Thyroid gland (tissue), 4 donors: ENCODE results near the gene ID2. TPM values are rescaled to one million over a fixed set of nuclear protein-coding genes. Genes with fewer than 3 reads are reported as not detected.

ENCODE experiments used
- DNase-seq, 2 donors: peaks; one replicate each; pipeline ENCODE4 v3.0.0-alpha.2; 2019
- H3K27ac ChIP-seq, 3 donors: fragments of 200-600 bp; sonication (generic); 1 replicate in 2 of 3; 2 replicates in 1 of 3; pipeline ENCODE4 v1.5.1; 2016 to 2019; ENCODE audit warnings: mild to moderate bottlenecking in 1 of 3, moderate library complexity in 1 of 3
- H3K27me3 ChIP-seq: fragments of 200-600 bp; sonication (generic); one replicate; pipeline ENCODE4 v1.5.1; 2019
- H3K36me3 ChIP-seq, 2 donors: fragments of 200-600 bp; sonication (generic); one replicate each; pipeline ENCODE4 v1.5.1; 2016 to 2019
- H3K4me1 ChIP-seq, 2 donors: fragments of 200-600 bp; sonication (generic); one replicate each; pipeline ENCODE4 v1.5.1; 2017 to 2019
- H3K4me3 ChIP-seq, 3 donors: fragments of 200-600 bp; sonication (generic); replicated peaks in 1 of 3; 1 replicate in 2 of 3; 2 replicates in 1 of 3; pipeline ENCODE4 v1.5.1; 2016; ENCODE audit warnings: mild to moderate bottlenecking in 1 of 3
- H3K9me3 ChIP-seq: fragments of 200-600 bp; sonication (generic); one replicate; pipeline ENCODE4 v1.5.1; 2017
- CTCF ChIP-seq, 6 experiments: fragments of 200-600 bp in 3 of 6; fragments of 450-650 bp in 3 of 6; sonication (generic) in 3 of 6; IDR thresholded peaks; one replicate each; pipeline ENCODE4 v1.5.1; 2016 to 2019; ENCODE audit warnings: antibody characterized with exemption in 6 of 6, mild to moderate bottlenecking in 2 of 6, inconsistent platforms in 1 of 6, moderate library complexity in 1 of 6
- POLR2A ChIP-seq, 2 donors: fragments of 450-650 bp; IDR thresholded peaks; one replicate each; pipeline ENCODE4 v1.6.1; 2017; ENCODE audit warnings: antibody characterized with exemption in 2 of 2, mild to moderate bottlenecking in 2 of 2, moderate library complexity in 1 of 2
- WGBS, 2 donors: methylation state at CpG; one replicate each; pipeline ENCODE4 v1.1.5; 2017; 5-methylcytosine and 5-hydroxymethylcytosine counted together
- intact Hi-C: fragments of 100-400 bp; cut with DNase I; formaldehyde crosslinking; loops from one replicate; pipeline ENCODE4 v1.15.1; 2023
- total RNA-seq, 4 donors: library from RNA; depleted of rRNA; stranded (reverse); fragments of >200 nt; gene quantifications; one replicate each; pipeline ENCODE4 v1.2.3, GENCODE V29; 2016

Gene ID2
- total RNA-seq, 4 donors from 2014 or later = 226 to 298 (median 247) TPM

- Histone ChIP-seq H3K27ac (no peak overlapping the region), H3K4me1 (no peaks in the 10 kb centered on the region), H3K9me3 (no peaks in the 10 kb centered on the region), H3K27me3 (no peaks in the 10 kb centered on the region), H3K4me3 (no peak overlapping the region), H3K36me3 (no peaks in the 10 kb centered on the region)
- WGBS, 2 donors = 92 to 94% methylated on average over 5 of the region's 5 CpGs
- no peak for DNase-seq
- TF ChIP-seq POLR2A (IDR thresholded peaks at IDR 0.05) = no peak
- no peak for TF ChIP-seq CTCF (IDR thresholded peaks at IDR 0.05)
- intact Hi-C loops = no loop called here
These were observed 15.3 kb upstream of the ID2 start for GRCh38 chr2:8666581-8666980.

GRCh38 chr2:8667896-8668512 is 13.9 kb upstream of the ID2 start:
- Histone ChIP-seq H3K27me3 (no peaks in the 10 kb centered on the region), H3K9me3 (no peaks in the 10 kb centered on the region), H3K36me3 (no peaks in the 10 kb centered on the region), H3K27ac (no peak overlapping the region), H3K4me3 (no peak overlapping the region), H3K4me1 (no peaks in the 10 kb centered on the region)
- 90 to 94% methylated on average over 6 of the region's 6 CpGs for WGBS, 2 donors
- no peak for TF ChIP-seq POLR2A (IDR thresholded peaks at IDR 0.05)
- TF ChIP-seq CTCF (IDR thresholded peaks at IDR 0.05) = no peak
- intact Hi-C loops = no loop called here
- DNase-seq = no peak

GRCh38 chr2:8669157-8669817 is 12.6 kb upstream of the ID2 start:
- H3K27ac ChIP-seq = peak overlapping the region in 1 of 3 donors; percentile 1
- intact Hi-C loops = no loop called here

GRCh38 chr2:8670580-8670979 is 11.3 kb upstream of the ID2 start:
- H3K36me3 ChIP-seq = no peaks in the 10 kb centered on the region
- no peak for DNase-seq
- TF ChIP-seq CTCF (IDR thresholded peaks at IDR 0.05) = no peak
- TF ChIP-seq POLR2A (IDR thresholded peaks at IDR 0.05) = no peak
- H3K27ac ChIP-seq = no peak overlapping the region
- H3K4me3 ChIP-seq = no peak overlapping the region
- no peaks in the 10 kb centered on the region for H3K4me1 ChIP-seq
- H3K27me3 ChIP-seq = no peaks in the 10 kb centered on the region
- intact Hi-C loops = loop anchor here (5.0 kb wide), 1 partner anchor 128 kb away; no protein-coding TSS in a partner anchor
- 97 to 98% methylated on average over 7 of the region's 7 CpGs for WGBS, 2 donors
- H3K9me3 ChIP-seq = no peaks in the 10 kb centered on the region

More at GRCh38 chr2:8669157-8669817, 12.6 kb upstream of the ID2 start:
- Histone ChIP-seq H3K27me3 (no peaks in the 10 kb centered on the region), H3K9me3 (no peaks in the 10 kb centered on the region), H3K4me3 (no peak overlapping the region), H3K4me1 (no peaks in the 10 kb centered on the region), H3K36me3 (no peaks in the 10 kb centered on the region)
- 59 to 72% methylated on average over 3 of the region's 3 CpGs for WGBS, 2 donors
- TF ChIP-seq CTCF (IDR thresholded peaks at IDR 0.05) = no peak
- TF ChIP-seq POLR2A (IDR thresholded peaks at IDR 0.05) = no peak
- DNase-seq = no peak

- no peak overlapping the region for H3K4me3 ChIP-seq
- intact Hi-C loops = loop anchor here (5.0 kb wide), 1 partner anchor 129 kb away; no protein-coding TSS in a partner anchor
- TF ChIP-seq POLR2A (IDR thresholded peaks at IDR 0.05) (no peak), CTCF (IDR thresholded peaks at IDR 0.05) (no peak)
- no peaks in the 10 kb centered on the region for H3K27me3 ChIP-seq
- no peaks in the 10 kb centered on the region for H3K36me3 ChIP-seq
- WGBS, 2 donors = 92 to 95% methylated on average over 8 of the region's 8 CpGs
- H3K27ac ChIP-seq = no peak overlapping the region
- DNase-seq = no peak
- H3K4me1 ChIP-seq = peaks cover 3 to 6% of the 10 kb centered on the region in 2 donors
- no peaks in the 10 kb centered on the region for H3K9me3 ChIP-seq
These were observed 10.7 kb upstream of the ID2 start for GRCh38 chr2:8671176-8671575.
